HL-60 (cell line): ENCODE data around the gene TRIML2.

ENCODE experiments used
- DNase-seq, 2 experiments: peaks; one replicate each; pipeline ENCODE4 v3.0.0-alpha.2; 2010 to 2020; ENCODE audit warnings: low read depth in 1 of 2, low spot score in 1 of 2
- H3K27ac ChIP-seq: fragments of 250-450 bp; sonication (Bioruptor Pico); replicated peaks from 2 replicates; pipeline ENCODE4 v1.5.1; 2020; ENCODE audit warnings: mild to moderate bottlenecking, moderate library complexity
- H3K27me3 ChIP-seq: fragments of 250-450 bp; sonication (Bioruptor Pico); 2 replicates; pipeline ENCODE4 v1.5.1; 2021; ENCODE audit warnings: mild to moderate bottlenecking, moderate library complexity; ENCODE audit not compliant: insufficient read depth, poor library complexity, severe bottlenecking
- H3K4me3 ChIP-seq: replicated peaks from 2 replicates; pipeline ENCODE4 v1.5.1; 2011; ENCODE audit warnings: mild to moderate bottlenecking, control low read depth, low read length; ENCODE audit not compliant: insufficient read depth
- GABPA ChIP-seq: IDR thresholded peaks from 2 replicates; pipeline ENCODE4 v1.6.1; 2012; ENCODE audit warnings: low read depth
- POLR2AphosphoS5 ChIP-seq: IDR thresholded peaks from 2 replicates; pipeline ENCODE4 v1.6.1; 2012; ENCODE audit warnings: low read depth
- SPI1 ChIP-seq: IDR thresholded peaks from 2 replicates; pipeline ENCODE4 v1.6.1; 2012; ENCODE audit warnings: low read depth, mild to moderate bottlenecking, borderline replicate concordance
- TF ChIP-seq, protein P1 (sequence below): IDR thresholded peaks from one replicate; pipeline ENCODE4 v1.5.1; 2011; ENCODE audit warnings: low read length, control low read depth, inconsistent platforms; ENCODE audit not compliant: insufficient read depth
- TF ChIP-seq, protein P2 (sequence below): IDR thresholded peaks from 2 replicates; pipeline ENCODE4 v1.6.1; 2012; ENCODE audit warnings: low read depth; ENCODE audit not compliant: insufficient replicate concordance

Gene TRIML2

DNA sequence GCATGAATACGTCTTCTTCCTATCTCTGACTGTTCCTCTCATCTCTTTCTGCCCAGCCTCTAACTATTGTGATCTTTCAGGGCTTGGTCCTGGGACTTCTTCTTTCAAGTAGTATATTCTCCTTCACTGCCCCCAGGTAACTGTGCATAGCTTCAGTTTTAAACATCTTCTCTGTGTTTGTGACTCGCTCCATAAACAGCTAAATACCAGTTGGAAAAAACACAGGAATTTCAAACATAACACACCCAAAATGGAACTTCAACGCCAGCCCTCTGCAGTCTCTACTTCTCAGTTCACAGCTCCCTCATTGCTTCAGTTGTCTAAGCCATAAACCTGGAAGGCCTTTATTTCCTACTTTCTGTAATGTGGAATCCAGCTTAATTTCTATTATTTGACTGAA is 16.6 kb downstream of the TRIML2 start:
- H3K27ac ChIP-seq = no peak overlapping the region
- no peak for DNase-seq
- TF ChIP-seq GABPA (no peak), POLR2AphosphoS5 (no peak), SPI1 (no peak)
- TF ChIP-seq, protein P1, sequence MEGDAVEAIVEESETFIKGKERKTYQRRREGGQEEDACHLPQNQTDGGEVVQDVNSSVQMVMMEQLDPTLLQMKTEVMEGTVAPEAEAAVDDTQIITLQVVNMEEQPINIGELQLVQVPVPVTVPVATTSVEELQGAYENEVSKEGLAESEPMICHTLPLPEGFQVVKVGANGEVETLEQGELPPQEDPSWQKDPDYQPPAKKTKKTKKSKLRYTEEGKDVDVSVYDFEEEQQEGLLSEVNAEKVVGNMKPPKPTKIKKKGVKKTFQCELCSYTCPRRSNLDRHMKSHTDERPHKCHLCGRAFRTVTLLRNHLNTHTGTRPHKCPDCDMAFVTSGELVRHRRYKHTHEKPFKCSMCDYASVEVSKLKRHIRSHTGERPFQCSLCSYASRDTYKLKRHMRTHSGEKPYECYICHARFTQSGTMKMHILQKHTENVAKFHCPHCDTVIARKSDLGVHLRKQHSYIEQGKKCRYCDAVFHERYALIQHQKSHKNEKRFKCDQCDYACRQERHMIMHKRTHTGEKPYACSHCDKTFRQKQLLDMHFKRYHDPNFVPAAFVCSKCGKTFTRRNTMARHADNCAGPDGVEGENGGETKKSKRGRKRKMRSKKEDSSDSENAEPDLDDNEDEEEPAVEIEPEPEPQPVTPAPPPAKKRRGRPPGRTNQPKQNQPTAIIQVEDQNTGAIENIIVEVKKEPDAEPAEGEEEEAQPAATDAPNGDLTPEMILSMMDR = no peak
- TF ChIP-seq, protein P2, sequence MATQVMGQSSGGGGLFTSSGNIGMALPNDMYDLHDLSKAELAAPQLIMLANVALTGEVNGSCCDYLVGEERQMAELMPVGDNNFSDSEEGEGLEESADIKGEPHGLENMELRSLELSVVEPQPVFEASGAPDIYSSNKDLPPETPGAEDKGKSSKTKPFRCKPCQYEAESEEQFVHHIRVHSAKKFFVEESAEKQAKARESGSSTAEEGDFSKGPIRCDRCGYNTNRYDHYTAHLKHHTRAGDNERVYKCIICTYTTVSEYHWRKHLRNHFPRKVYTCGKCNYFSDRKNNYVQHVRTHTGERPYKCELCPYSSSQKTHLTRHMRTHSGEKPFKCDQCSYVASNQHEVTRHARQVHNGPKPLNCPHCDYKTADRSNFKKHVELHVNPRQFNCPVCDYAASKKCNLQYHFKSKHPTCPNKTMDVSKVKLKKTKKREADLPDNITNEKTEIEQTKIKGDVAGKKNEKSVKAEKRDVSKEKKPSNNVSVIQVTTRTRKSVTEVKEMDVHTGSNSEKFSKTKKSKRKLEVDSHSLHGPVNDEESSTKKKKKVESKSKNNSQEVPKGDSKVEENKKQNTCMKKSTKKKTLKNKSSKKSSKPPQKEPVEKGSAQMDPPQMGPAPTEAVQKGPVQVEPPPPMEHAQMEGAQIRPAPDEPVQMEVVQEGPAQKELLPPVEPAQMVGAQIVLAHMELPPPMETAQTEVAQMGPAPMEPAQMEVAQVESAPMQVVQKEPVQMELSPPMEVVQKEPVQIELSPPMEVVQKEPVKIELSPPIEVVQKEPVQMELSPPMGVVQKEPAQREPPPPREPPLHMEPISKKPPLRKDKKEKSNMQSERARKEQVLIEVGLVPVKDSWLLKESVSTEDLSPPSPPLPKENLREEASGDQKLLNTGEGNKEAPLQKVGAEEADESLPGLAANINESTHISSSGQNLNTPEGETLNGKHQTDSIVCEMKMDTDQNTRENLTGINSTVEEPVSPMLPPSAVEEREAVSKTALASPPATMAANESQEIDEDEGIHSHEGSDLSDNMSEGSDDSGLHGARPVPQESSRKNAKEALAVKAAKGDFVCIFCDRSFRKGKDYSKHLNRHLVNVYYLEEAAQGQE = no peak
- H3K27me3 ChIP-seq = no peaks in the 10 kb centered on the region
- no peak overlapping the region for H3K4me3 ChIP-seq

DNA sequence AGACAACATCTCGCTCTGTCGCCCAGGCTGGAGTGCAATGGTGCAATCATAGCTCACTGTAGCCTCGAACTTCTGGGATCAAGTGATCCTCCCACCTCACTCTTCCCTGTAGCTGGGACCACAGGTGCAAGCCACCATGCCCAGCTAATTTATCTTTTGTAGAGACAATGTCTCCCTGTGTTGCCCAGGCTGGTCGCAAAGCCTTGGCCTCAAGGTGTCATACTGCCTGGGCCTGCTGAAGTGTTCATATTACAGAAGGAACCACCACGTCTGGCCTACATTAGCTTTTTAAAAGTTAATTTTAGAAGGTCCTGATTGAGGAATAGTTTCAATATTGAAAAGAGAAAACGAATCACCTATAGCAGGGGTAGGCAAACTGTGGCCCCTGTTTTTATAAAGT is 22.5 kb downstream of the TRIML2 start:
- DNase-seq = no peak
- TF ChIP-seq POLR2AphosphoS5 (no peak), GABPA (no peak), SPI1 (no peak)
- TF ChIP-seq, protein P2 = no peak
- TF ChIP-seq, protein P1 = no peak
- Histone ChIP-seq H3K27ac (no peak overlapping the region), H3K27me3 (no peaks in the 10 kb centered on the region), H3K4me3 (no peak overlapping the region)

DNA sequence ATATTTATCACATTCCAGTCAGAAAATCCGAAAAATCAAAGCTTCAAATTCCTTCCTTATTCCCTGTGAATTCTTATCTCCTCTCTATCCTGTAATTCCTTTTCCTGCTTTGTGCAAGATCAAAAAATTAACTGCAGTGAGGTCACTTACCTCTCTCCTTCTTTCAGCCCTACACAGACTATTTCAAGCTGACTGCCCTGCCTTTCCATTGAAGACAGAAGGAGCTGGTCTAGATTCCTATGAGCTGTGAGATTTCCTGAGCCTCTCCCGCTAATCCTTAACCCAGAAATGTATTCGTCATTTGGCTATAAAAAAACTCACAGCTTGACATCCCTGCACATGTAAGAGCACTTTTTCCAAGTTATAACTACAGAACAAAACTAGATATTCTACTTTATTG is 26.6 kb downstream of the TRIML2 start:
- TF ChIP-seq SPI1 (no peak), POLR2AphosphoS5 (no peak), GABPA (no peak)
- TF ChIP-seq, protein P1 = no peak
- TF ChIP-seq, protein P2 = no peak
- Histone ChIP-seq H3K27me3 (no peaks in the 10 kb centered on the region), H3K4me3 (no peak overlapping the region), H3K27ac (no peak overlapping the region)
- DNase-seq = no peak
